K562 (cell line): ENCODE results near the gene WDR90. TPM values are rescaled to one million over a fixed set of nuclear protein-coding genes. Genes with fewer than 3 reads are reported as not detected.

Source experiments
- ATAC-seq: fragments of 200-7000 bp; cut with Tn5 transposase; 3 replicates; pipeline ENCODE4 v1.9.1; 2020; ENCODE audit warnings: moderate library complexity
- BruUV-seq: library from RNA; stranded (reverse); fragments of 400-500 nt; replicated peaks from 2 replicates; lab custom pipeline; 2021; lab: Mats Ljungman, UMichigan
- CTCF ChIA-PET: fragments of 300-600 bp; formaldehyde crosslinking; extraction: SDS; loops from one replicate; lab custom pipeline; 2021; ENCODE audit warnings: low intra/inter-chr PET ratio; lab: Yijun Ruan, JAX
- POLR2A ChIA-PET: fragments of 300-600, 350-650 bp; sonication (Branson Sonifier 250); formaldehyde crosslinking; extraction: SDS; loops from one replicate; lab custom pipeline; 2021; ENCODE audit warnings: antibody characterized with exemption, inconsistent platforms; lab: Yijun Ruan, JAX
- DNase-seq, 4 experiments: peaks; one replicate each; pipeline versions ENCODE4 v3.0.0 to v3.0.0-alpha.2; 2011 to 2018; ENCODE audit warnings: low spot score in 3 of 4, mixed read lengths in 3 of 4; ENCODE audit errors: extremely low read depth in 1 of 4
- FAIRE-seq: peaks from 2 replicates; lab custom pipeline; 2011; peaks lifted over from hg19 to GRCh38; lab: Jason Lieb, UNC
- H2AFZ ChIP-seq: 2 replicates; pipeline ENCODE4 v1.6.0; 2011; ENCODE audit warnings: low read depth, low read length, control low read depth, inconsistent platforms
- H3K27ac ChIP-seq: fragments of 200-600 bp; 3 replicates; pipeline ENCODE4 v1.8.0; 2011; ENCODE audit warnings: low read depth, mild to moderate bottlenecking, control low read depth, inconsistent platforms, low read length, moderate library complexity, mixed read lengths; ENCODE audit errors: extremely low read depth
- H3K27me3 ChIP-seq, 2 experiments: fragments of 300-600 bp in 1 of 2; 2 replicates in 1 of 2; 3 replicates in 1 of 2; pipeline versions ENCODE4 v1.6.0 to v1.8.0; 2011; ENCODE audit warnings: inconsistent platforms in 2 of 2, low read length in 2 of 2, mild to moderate bottlenecking in 1 of 2, mixed read lengths in 1 of 2, moderate library complexity in 1 of 2; ENCODE audit not compliant: control insufficient read depth in 2 of 2, insufficient read depth in 2 of 2
- H3K36me3 ChIP-seq: fragments of 300-600 bp; 3 replicates; pipeline ENCODE4 v1.8.0; 2011; ENCODE audit warnings: mild to moderate bottlenecking, low read length, inconsistent platforms; ENCODE audit not compliant: control insufficient read depth, insufficient read depth
- H3K4me1 ChIP-seq, 2 experiments: fragments of 200-600 bp in 1 of 2; replicated peaks in 1 of 2; 2 replicates in 1 of 2; 3 replicates in 1 of 2; pipeline versions ENCODE4 v1.5.1 to v1.8.0; 2011; ENCODE audit warnings: inconsistent platforms in 2 of 2, low read length in 2 of 2, mild to moderate bottlenecking in 1 of 2, mixed read lengths in 1 of 2, moderate library complexity in 1 of 2; ENCODE audit not compliant: control insufficient read depth in 2 of 2, insufficient read depth in 2 of 2
- H3K4me2 ChIP-seq: 2 replicates; pipeline ENCODE4 v1.6.1; 2011; ENCODE audit warnings: low read length, control low read depth, inconsistent platforms, mixed read lengths; ENCODE audit not compliant: insufficient read depth
- H3K4me3 ChIP-seq: fragments of 200-600 bp; sonication (generic), shearing (Covaris generic); 2 replicates; pipeline ENCODE4 v1.5.1; 2016; ENCODE audit warnings: control low read depth, inconsistent platforms
- H3K79me2 ChIP-seq: fragments of 200-600 bp; 3 replicates; pipeline ENCODE4 v1.8.0; 2011; ENCODE audit warnings: low read length, inconsistent platforms; ENCODE audit not compliant: control insufficient read depth, insufficient read depth
- H3K9ac ChIP-seq, 2 experiments: 2 replicates each; pipeline versions ENCODE4 v1.6.0 to v1.6.1; 2011; ENCODE audit warnings: low read depth in 2 of 2, low read length in 2 of 2, control low read depth in 1 of 2, inconsistent platforms in 1 of 2, mild to moderate bottlenecking in 1 of 2, mixed read lengths in 1 of 2; ENCODE audit not compliant: insufficient read depth in 1 of 2
- H3K9me1 ChIP-seq: one replicate; pipeline ENCODE4 v1.6.0; 2011; ENCODE audit warnings: inconsistent platforms, mild to moderate bottlenecking, low read length, moderate library complexity; ENCODE audit not compliant: control insufficient read depth, insufficient read depth
- H3K9me3 ChIP-seq: replicated peaks from 2 replicates; pipeline ENCODE4 v1.5.1; 2011; ENCODE audit warnings: low read depth, low read length, inconsistent platforms; ENCODE audit not compliant: control insufficient read depth, insufficient read depth
- H4K20me1 ChIP-seq: replicated peaks from 2 replicates; pipeline ENCODE4 v1.6.1; 2011; ENCODE audit warnings: low read length, inconsistent platforms, mixed read lengths; ENCODE audit not compliant: control insufficient read depth, insufficient read depth
- ATF6 ChIP-seq: sonication (generic); formaldehyde crosslinking; IDR thresholded peaks from 2 replicates; pipeline ENCODE4 v1.4.0; 2020; ENCODE audit warnings: mild to moderate bottlenecking, missing genetic modification reagents
- CTBP1 ChIP-seq: fragments of 450-650 bp; IDR thresholded peaks from 2 replicates; pipeline ENCODE4 v1.6.1; 2016; ENCODE audit warnings: borderline replicate concordance
- EGR1 ChIP-seq: fragments of 450-650 bp; conservative IDR thresholded peaks from 2 replicates; pipeline ENCODE4 v1.6.1; 2017; ENCODE audit warnings: mild to moderate bottlenecking
- EP300 ChIP-seq: IDR thresholded peaks from 2 replicates; pipeline ENCODE4 v1.6.1; 2012; ENCODE audit warnings: low read length, improper control_type of control experiment
- GABPB1 ChIP-seq: sonication (generic); formaldehyde crosslinking; IDR thresholded peaks from 2 replicates; pipeline ENCODE4 v1.8.0; 2022; ENCODE audit warnings: mild to moderate bottlenecking, missing genetic modification reagents
- HMGN3 ChIP-seq: IDR thresholded peaks from 2 replicates; pipeline ENCODE4 v1.6.1; 2011; ENCODE audit warnings: borderline replicate concordance, low read depth, mild to moderate bottlenecking, mixed read lengths, low read length; ENCODE audit not compliant: insufficient read length; ENCODE audit errors: extremely low read depth
- MAX ChIP-seq: sonication (generic); formaldehyde crosslinking; IDR thresholded peaks from 2 replicates; pipeline ENCODE4 v1.9.0; 2022; ENCODE audit warnings: mild to moderate bottlenecking, missing genetic modification reagents
- MAZ ChIP-seq, 2 experiments: fragments of 450-650 bp in 1 of 2; sonication (generic) in 1 of 2; formaldehyde crosslinking; IDR thresholded peaks in 1 of 2; conservative IDR thresholded peaks in 1 of 2; 2 replicates each; pipeline versions ENCODE4 v1.4.0 to v1.5.0; 2020; ENCODE audit warnings: mild to moderate bottlenecking in 1 of 2, missing genetic modification reagents in 1 of 2
- MEF2D ChIP-seq: conservative IDR thresholded peaks from 2 replicates; pipeline ENCODE4 v1.6.1; 2016; ENCODE audit warnings: low read depth, missing genetic modification characterization, missing compliant biosample characterization
- RHOXF2B ChIP-seq: fragments of 250-450 bp; sonication (Bioruptor Pico); conservative IDR thresholded peaks from 2 replicates; pipeline ENCODE4 v1.5.1; 2021
- TEAD1 ChIP-seq, 2 experiments: fragments of 450-650 bp in 1 of 2; sonication (generic) in 1 of 2; formaldehyde crosslinking; IDR thresholded peaks; 2 replicates each; pipeline versions ENCODE4 v1.4.0 to v1.8.0; 2020 to 2022; ENCODE audit warnings: mild to moderate bottlenecking in 2 of 2, missing genetic modification reagents in 1 of 2
- TRIM24 ChIP-seq, 2 experiments: fragments of 450-650 bp; IDR thresholded peaks; 2 replicates each; pipeline ENCODE4 v1.6.1; 2016
- YY1 ChIP-seq, 3 experiments: IDR thresholded peaks; 2 replicates each; pipeline ENCODE4 v1.6.1; 2011; ENCODE audit warnings: low read length in 2 of 3, mild to moderate bottlenecking in 2 of 3, moderate library complexity in 2 of 3, borderline replicate concordance in 1 of 3, control low read depth in 1 of 3, low read depth in 1 of 3; ENCODE audit not compliant: insufficient read depth in 3 of 3, insufficient replicate concordance in 2 of 3, control insufficient read depth in 1 of 3, insufficient read length in 1 of 3; ENCODE audit errors: extremely low read depth in 1 of 3
- ZBTB2 ChIP-seq: fragments of 450-650 bp; IDR thresholded peaks from 2 replicates; pipeline ENCODE4 v1.6.1; 2016; ENCODE audit warnings: antibody characterized with exemption
- ZNF282 ChIP-seq: sonication (generic); formaldehyde crosslinking; IDR thresholded peaks from 2 replicates; pipeline ENCODE4 v1.8.1; 2023; ENCODE audit warnings: missing genetic modification reagents
- ZNF511 ChIP-seq: sonication (generic); formaldehyde crosslinking; IDR thresholded peaks from 2 replicates; pipeline ENCODE4 v1.8.0; 2022; ENCODE audit warnings: mild to moderate bottlenecking, missing genetic modification reagents
- WGBS: fragments of 100-300 bp; shearing (Covaris generic); methylation state at CpG from one replicate; pipeline ENCODE4 v1.1.6; 2016; ENCODE audit warnings: low coverage, mixed read lengths; ENCODE audit not compliant: insufficient coverage; ENCODE audit errors: missing lambda C conversion rate; 5-methylcytosine and 5-hydroxymethylcytosine counted together
- in situ Hi-C: fragments of 300-500 bp; cut with MboI; formaldehyde crosslinking; loops from 4 replicates; pipeline ENCODE4 v1.15.0; 2018; ENCODE audit warnings: inconsistent platforms, mixed read lengths
- intact Hi-C: fragments of 100-400 bp; cut with micrococcal nuclease; formaldehyde crosslinking; loops from 2 replicates; pipeline ENCODE4 v1.14.2; 2022
- polyA plus RNA-seq, 8 experiments: library from polyadenylated mRNA; depleted of rRNA in 4 of 8; stranded (reverse) in 5 of 8; unstranded in 3 of 8; fragments of >200 nt; fragmentation: Nextera tagmentation in 2 of 8; fragmentation: Illumina TruSeq in 1 of 8; extraction: Ambion mirVana in 2 of 8; extraction: Trizol in 1 of 8; gene quantifications; 2 replicates each; pipeline versions ENCODE4 v1.2.1 to v1.2.3, GENCODE V29; 2011 to 2014; ENCODE audit warnings: inconsistent platforms in 1 of 8, missing spikeins in 1 of 8
- total RNA-seq, 7 experiments: library from RNA; depleted of rRNA in 6 of 7; stranded (reverse); fragments of >200 nt in 6 of 7; fragmentation: Illumina TruSeq in 2 of 7; extraction: Trizol in 2 of 7; gene quantifications; 2 replicates each; pipeline versions ENCODE4 v1.2.1 to v1.2.3, GENCODE V29; 2011 to 2021; ENCODE audit warnings: low replicate concordance in 1 of 7

Gene WDR90
- total and polyA plus RNA-seq, 9 of the 15 experiments (the other 6 are each of a cell fraction or from before 2014, with no cell fraction given) = 0.44 to 12.6 (median 3.3) TPM

GRCh38 chr16:679814-680624, 30.9 kb downstream of the WDR90 start, which contains the start of gene STUB1:
Gene STUB1, plus strand, starts transcription at chr16:680410. Its CDS starts 116 bp downstream, at chr16:680526.
- FAIRE-seq = no peak
- under 1% methylated on average over 44 of the region's 91 CpGs for WGBS
- ChIA-PET POLR2A (interaction anchor here (0.5 to 1.8 kb wide), 10 partner anchors 10 to 1119 kb away, joined by 3 to 10 read pairs (median 3); partner anchors contain the start of genes DECR2 and WDR24), CTCF (no interaction called here)
- Histone ChIP-seq H3K9me1 (peaks cover 11% of the 10 kb centered on the region), H3K9me3 (no peaks in the 10 kb centered on the region), H3K4me2 (peak within 1 kb of the TSS; percentile 98), H4K20me1 (peaks cover 21% of the 10 kb centered on the region), H3K27me3 (no peaks in the 10 kb centered on the region), H3K79me2 (peaks cover 41% of the 10 kb centered on the region), H2AFZ (peak within 1 kb of the TSS; percentile 93), H3K36me3 (peaks cover 36% of the 10 kb centered on the region), H3K9ac (peak within 1 kb of the TSS; percentile 84 to 98), H3K27ac (peak within 1 kb of the TSS; percentile 89), H3K4me3 (peak within 1 kb of the TSS; percentile 98), H3K4me1 (peaks cover 36 to 98% of the 10 kb centered on the region in 2 experiments)
- DNase-seq = peak; percentile 78 to 91 (median 84)
- in situ Hi-C loops = loop anchor here (10.0 kb wide), 1 partner anchor 285 kb away; the partner anchor contains the start of gene NME4
- peak; percentile 62 for ATAC-seq
- intact Hi-C loops = loop anchor here (5.0 kb wide), 2 partner anchors 43 to 283 kb away; partner anchors contain the start of genes METTL26 and NME4
- BruUV-seq = no TSS peak
- no peak for TF ChIP-seq MEF2D (tag)
- no peak for TF ChIP-seq ZNF511
- TF ChIP-seq CTBP1 = peak; percentile 73
- peak; percentile 63 to 66 for TF ChIP-seq MAZ (CRISPR knock-in tag; conservative IDR thresholded peaks at IDR 0.05 in 1 of 2, IDR thresholded peaks at IDR 0.05 in 1 of 2)
- peak; percentile 34 for TF ChIP-seq HMGN3
- TF ChIP-seq ZBTB2 = 0 out of 2 replicates have a peak, but pooled peaks have one; percentile 62
- TF ChIP-seq RHOXF2B (CRISPR knock-in tag) = no peak
- TF ChIP-seq TEAD1 (CRISPR knock-in tag; IDR thresholded peaks at IDR 0.05) = 0 out of 4 replicates have a peak, but pooled peaks of 1 of the 2 experiments have one; percentile 13
- peak; percentile 81 for TF ChIP-seq EGR1
- peak; percentile 68 for TF ChIP-seq GABPB1 (CRISPR knock-in tag)
- peak in 1 of 3 experiments; percentile 10 for TF ChIP-seq YY1 (IDR thresholded peaks at IDR 0.05; ENCODE audit: borderline replicate concordance in 1 of 3, control insufficient read depth in 1 of 3, extremely low read depth in 1 of 3, insufficient read depth in 3 of 3, insufficient read length in 1 of 3, insufficient replicate concordance in 2 of 3, low read depth in 1 of 3, low read length in 2 of 3)
- TF ChIP-seq EP300 = no peak; the same call in 1 of the 2 replicates
- TF ChIP-seq ZNF282 (CRISPR knock-in tag) = no peak
- peak; percentile 78 for TF ChIP-seq MAX
- peak in 1 of 2 experiments; percentile 74; a peak in 2 of 4 replicates for TF ChIP-seq TRIM24 (IDR thresholded peaks at IDR 0.05)
- TF ChIP-seq ATF6 (CRISPR knock-in tag) = peak; percentile 45; the same call in 1 of the 2 replicates
